Daoy (cell line): ENCODE results near the gene RNF168. TPM values are rescaled to one million over a fixed set of nuclear protein-coding genes. Genes with fewer than 3 reads are reported as not detected.
"Not testable (repeated sequence)": the region's sequence is repeated elsewhere in the genome, so short reads cannot be mapped to it uniquely, and the experiment has no call there.

Source experiments
- DNase-seq: peaks from one replicate; pipeline ENCODE4 v3.0.0-alpha.2; 2015; ENCODE audit warnings: low read depth
- total RNA-seq: library from RNA; depleted of rRNA; stranded (reverse); fragments of >200 nt; shearing (Covaris generic); gene quantifications from 2 replicates; pipeline ENCODE4 v1.2.3, GENCODE V29; 2014; rRNA removed

RNF168 gene, protein sequence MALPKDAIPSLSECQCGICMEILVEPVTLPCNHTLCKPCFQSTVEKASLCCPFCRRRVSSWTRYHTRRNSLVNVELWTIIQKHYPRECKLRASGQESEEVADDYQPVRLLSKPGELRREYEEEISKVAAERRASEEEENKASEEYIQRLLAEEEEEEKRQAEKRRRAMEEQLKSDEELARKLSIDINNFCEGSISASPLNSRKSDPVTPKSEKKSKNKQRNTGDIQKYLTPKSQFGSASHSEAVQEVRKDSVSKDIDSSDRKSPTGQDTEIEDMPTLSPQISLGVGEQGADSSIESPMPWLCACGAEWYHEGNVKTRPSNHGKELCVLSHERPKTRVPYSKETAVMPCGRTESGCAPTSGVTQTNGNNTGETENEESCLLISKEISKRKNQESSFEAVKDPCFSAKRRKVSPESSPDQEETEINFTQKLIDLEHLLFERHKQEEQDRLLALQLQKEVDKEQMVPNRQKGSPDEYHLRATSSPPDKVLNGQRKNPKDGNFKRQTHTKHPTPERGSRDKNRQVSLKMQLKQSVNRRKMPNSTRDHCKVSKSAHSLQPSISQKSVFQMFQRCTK
- 12.0 and 14.5 TPM in 2 replicates for total RNA-seq

DNA sequence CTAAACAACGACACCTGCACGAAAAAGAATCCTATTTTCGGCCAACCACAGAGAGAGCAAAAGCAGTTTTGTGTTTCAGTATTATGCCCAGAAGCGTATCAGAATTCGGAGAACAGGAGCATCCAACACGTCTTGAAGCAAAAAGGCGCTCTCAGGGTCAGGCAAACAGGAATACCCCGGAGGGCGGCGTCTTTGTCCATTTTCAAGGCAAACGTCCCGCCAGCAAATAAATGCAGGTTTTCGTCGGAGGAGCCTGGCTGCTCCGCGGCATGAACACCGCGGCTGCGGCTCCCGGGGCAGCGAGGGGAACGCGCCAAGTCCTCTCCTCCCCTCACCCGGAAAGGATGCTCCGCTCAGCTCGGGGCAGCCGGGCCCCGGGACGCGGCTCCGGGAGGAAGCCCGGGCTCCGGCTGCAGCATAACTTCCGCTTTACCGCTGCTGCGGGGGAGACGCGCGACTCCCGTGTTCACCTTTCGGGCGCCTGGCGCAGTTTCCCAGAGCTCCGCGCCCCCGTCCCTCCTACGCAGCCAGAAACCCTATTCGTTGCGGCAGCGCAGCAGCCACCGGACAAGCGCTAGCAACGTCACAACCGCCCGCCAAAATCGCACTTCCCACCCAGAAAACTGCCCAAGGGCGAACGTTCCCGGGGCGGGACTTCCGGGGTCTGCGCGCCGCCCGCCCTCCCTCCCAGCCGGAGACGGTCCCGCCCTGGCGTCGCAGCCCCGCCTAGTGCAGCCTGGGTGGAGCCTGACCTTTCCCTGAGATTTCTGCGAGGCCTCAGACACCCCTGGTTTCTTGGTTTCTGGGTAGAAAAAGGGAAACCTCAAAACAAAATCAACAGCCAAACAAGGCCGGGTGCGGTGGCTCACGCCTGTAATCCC lies at the start of gene RNF168:
TSS of gene RNF168 (minus strand) at position 573 of the 881 bp plus-strand sequence. CDS start 595 bp downstream, outside the sequence.
- DNase-seq = peak; percentile 98

DNA sequence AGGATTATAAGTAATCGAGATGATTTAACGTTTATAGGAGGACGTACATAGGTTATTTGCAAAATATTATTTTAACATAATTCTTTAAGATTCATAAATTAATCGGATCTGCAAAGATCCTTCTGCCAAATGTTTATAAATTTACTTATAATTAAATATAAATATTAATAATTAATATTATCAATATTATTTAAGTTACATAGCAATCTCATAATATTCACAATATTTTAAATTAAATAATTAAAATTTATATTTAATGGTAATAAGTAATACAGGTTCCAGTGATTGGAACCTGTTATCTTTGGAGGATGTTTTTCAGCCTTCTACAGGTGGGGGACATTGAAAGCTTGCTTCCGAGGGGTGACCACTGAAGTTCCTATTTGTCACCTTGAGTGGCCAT lies 48.7 kb upstream of the RNF168 start:
- no peak for DNase-seq

DNA sequence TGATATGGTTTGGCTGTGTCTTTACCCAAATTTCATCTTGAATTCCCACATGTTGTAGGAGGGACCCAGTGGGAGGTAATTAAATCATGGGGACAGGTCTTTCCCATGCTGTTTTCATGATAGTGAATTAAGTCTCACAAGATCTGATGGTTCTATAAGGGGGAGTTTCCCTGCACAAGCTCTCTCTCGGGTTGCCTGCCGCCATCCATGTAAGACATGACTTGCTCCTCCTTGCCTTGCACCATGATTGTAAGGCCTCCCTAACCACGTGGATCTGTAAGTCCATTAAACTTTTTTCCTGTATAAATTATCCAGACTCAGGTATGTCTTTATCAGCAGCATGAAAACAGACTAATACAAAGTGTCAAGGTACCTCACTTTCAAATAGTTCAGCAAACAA lies 46.6 kb upstream of the RNF168 start:
- DNase-seq = not testable (repeated sequence)

DNA sequence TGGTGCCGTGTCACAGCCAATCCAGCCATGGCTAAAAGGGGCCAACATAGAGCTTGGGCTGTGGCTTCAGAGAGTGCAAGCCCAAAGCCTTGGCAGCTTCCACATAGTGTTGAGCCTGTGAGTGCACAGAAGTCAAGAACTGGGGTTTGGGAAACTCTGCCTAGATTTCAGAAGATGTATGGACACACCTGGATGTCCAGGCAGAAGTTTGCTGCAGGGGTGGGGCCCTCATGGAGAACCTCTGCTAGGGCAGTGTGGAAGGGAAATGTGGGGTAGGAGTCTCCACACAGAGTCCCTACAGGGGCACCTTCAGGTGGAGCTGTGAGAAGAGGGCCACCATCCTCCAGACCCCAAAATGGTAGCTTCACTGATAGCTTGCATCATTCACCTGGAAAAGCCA lies 45.7 kb upstream of the RNF168 start:
- not testable (repeated sequence) for DNase-seq

DNA sequence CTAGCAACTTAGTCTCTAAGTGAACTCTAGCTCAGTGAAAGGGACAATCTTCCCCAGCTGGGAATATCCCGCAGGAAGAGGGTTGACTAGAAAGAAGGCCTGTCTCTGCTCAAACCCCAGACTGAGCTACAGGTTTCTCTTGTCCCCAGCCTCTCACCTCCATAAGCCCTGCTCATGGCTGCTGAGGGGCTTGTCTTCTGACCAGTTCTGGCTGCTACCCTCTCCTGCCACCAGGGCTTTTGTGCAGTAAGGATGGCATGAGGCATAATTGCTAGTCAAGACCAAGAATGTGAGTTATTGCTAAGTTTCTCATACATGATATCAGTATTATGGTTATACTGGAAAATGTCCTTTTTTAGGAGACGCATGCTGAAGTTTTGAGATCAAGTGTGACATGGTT lies 43.5 kb upstream of the RNF168 start:
- no peak for DNase-seq

DNA sequence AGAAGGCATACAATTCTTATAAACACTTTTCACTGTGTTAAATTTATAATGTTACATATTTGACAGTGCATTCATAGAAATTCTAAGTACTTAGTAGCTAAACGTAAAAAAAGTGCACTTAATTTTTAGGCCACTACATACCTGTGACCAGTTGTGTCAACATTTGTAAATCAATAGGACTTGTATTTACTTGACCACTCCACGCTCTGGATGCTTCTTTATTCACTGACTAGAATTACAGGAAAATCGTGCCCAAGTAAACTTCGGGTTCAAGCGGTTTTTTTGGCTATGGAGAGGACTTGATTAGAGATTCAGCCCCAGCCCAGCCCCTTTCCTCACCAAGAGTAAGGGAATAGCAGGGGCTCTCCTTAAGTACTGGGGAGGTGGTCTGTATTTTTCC lies 43.0 kb upstream of the RNF168 start:
- DNase-seq = no peak

DNA sequence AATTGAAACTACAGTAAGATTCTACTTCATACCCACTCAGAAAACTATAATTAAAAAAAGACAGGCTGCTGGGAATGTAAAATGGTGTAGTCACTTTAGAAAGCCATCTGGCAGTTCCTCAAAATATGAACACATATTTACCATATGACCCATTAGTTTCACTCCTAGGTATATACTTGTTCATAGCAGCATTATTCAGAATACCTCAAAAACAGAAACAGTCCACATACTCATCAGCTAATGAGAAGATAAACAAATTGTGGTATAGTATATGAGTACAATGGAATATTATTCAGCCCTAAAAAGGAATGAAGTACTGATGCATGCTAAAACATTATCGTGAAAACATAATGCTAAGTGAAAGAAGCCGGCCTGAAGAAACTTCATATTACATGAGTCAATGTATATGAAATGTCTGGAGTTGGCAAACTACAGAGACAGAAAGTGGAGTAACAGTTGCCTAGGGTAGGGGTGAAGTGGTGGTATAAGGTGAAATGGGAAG lies 41.0 kb upstream of the RNF168 start:
- no peak for DNase-seq

DNA sequence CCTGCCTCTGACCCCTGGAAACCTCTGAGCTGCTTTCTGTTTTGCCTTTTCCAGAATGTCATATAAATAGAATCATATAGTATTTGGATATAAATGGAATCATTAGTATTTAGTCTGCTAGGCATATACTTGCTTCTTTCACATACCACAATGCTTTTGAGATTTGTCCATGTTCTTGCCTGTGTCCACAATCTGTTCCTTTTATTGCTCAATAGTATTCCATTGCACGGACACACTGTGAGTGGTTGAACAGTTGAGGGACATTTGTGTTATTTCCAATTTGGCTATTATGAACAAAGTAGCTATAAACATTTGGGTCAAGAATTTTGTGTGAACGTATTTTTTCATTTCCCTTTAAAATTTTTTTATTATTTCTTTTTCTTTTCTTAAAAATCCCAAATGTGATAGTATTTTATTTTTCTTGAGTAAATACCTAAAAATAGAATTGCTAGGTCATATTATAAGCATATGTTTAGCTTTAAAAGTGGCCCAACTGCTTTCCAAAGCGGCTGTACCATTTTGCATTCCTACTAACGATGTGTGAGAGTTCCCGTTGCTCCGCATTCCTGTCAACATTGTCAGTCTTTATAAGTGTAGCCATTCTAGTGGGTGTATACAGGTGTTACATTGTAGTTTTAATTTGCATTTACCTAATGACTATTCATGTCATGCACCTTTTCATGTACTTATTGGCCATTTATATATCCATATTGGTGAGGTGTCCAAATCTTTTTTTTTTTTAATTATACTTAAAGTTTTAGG lies 38.3 kb upstream of the RNF168 start:
- no peak for DNase-seq

DNA sequence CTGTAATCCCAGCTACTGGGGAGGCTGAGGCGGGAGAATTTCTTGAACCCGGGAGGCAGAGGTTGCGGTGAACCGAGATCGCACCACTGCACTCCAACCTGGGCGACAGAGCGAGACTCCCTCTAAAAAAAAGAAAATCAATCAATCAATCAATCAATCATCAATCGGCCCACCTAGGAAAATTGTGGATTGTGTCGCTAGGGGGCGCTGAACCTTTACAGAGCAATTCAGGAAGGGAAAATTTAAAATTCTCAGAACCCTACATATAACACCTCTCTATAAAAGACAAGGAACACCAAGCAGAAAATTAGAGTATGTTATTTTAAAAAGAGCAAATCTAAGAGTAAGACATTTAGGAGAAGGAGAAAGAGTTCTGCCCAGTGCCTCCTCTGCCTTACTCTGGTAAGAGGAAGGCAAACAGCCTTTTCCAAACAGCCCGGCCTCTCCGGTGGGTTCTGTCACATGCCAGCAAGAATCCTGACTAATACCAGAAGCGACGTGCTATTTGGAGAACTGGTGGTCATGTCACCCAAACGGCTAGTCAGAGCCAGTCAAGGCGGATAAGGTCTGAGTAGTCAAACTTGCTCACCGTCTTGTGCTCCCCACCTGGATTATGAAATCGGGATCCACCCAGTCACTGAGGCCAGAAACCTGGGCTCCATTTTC lies 33.9 kb upstream of the RNF168 start:
- peak; percentile 36 for DNase-seq

DNA sequence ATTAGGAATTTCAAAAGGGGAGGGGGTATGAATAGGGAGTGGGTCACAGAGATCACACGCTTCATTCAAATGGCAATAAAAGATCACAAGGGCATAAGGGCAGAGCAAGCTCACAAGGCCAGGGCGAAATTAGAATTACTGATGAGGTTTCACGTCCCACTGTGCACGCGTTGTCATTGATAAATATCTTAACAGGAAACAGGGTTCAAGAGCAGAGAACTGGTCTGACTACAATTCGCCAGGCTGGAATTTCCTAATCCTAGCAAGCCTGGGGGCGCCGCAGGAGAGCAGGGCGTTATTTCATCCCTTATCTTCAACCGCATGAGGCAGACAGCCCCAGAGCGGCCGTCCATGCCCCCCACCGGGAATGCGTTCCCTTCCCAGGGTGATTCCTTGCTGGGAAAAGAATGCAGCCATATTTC lies 29.7 kb upstream of the RNF168 start:
- DNase-seq = peak; percentile 25

DNA sequence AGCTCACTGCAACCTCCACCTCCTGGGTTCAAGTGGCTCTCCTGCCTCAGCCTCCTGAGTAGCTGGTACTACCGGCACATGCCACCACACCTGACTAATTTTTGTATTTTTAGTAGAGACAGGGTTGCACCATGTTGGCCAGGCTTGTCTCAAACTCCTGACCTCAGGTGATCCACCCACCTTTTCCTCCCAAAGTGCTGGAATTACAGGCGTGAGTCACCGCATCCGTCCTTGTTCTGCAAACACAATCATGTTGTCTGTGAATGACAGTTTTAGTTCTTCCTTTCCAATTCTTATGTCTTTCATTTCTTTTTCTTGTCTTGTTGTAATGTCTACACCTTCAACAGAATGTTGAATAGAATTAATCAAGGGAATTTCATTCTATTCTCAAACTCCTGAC lies 27.9 kb upstream of the RNF168 start:
- peak; percentile 20 for DNase-seq

DNA sequence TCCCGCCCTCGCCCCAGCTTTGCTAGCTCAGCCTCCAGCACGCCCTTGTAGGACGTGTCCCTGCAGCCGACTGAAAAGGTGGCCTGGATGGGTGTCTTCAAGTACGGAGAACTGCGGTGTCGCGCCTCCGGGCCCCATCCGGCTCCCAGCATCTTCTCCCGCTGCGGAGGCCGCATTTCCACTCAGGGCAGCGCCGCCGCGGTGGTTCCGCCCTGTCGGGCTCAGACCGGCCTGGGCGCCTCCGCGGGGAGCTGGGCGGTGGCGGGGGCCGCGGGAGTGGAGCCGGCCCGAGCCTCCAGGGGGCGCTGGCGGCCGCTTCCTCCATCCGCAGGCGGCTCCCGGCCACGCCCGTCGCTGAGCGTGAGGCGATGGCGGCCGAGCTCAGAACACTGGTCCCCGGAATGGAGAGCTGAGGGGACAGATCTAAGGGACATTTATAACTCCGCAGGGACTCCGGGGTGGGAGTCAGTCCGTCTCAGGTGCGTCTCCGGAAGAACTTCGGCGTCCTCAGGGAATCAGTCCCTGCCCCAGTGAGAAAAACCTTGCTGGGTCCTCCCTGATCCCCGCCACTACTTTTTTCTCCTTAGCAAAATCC lies 25.2 kb upstream of the RNF168 start:
- DNase-seq = no peak

DNA sequence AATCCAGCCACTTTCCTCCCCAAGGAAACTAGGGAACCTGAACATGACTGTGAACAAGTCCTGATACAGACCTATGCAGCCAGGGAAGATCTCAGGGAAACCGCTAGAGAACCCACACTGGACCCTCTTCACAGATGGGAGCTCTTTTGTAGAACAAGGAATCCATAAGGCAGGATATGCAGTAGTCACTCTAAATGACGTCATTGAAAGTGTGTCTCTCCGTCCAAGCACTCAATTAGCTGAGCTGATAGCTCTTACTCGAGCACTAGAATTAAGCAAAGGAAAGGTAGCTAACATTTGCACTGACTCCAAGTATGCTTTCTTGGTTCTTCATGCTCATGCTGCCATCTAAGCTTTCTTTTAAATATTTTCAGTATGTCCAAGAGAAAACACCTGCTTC lies 21.6 kb upstream of the RNF168 start:
- no peak for DNase-seq

DNA sequence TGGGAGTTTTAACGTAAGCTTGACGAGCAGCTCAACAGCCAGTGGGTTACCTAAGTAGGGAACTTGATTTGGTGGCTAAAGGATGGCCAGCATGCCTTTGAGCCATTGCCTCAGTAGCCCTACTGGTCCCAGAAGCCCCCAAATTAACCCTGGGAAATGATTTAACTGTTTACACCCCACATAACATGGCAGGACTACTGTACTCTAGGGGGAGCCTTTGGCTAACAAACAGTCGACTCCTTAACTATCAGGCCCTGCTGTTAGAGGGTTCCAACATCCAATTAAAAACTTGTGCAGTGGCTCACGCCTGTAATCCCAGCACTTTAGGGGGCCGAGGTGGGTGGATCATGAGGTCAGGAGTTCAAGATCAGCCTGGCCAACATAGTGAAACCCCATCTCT lies 21.0 kb upstream of the RNF168 start:
- DNase-seq = peak; percentile 46

DNA sequence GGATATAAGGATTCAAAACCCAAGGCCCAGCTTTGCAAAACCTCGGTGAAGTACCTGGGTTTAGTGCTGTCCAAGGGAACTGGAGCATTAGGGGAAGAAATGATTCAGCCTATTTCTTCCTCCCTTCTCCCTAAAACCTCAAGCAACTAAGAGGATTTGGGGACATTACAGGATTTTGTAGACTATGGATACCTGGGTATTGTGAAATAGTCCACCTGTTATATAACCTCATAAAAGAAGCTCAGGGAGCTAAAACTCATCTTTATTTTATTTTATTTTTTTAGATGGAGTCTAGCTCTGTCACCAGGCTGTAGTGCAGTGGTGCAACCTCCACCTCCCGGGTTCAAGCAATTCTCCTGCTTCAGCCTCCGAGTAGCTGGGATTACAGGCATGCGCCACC lies 20.3 kb upstream of the RNF168 start:
- DNase-seq = no peak

DNA sequence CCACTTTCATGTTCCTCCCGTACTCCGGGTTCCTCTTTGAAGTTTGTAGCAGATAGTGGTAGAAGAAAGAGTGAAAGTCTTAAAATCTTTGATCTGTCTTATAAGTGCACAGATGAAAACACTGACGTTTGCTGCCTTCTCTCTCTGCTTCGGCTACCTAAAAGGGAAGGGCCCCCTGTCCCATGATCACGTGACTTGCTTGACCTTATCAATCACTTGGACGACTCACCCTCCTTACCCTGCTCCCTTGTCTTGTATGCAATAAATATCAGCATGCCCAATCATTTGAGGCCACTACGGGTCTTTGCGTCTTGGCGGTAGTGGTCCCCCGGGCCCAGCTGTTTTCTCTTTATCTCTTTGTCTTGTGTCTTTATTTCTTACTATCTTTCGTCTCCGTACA lies 17.7 kb upstream of the RNF168 start:
- not testable (repeated sequence) for DNase-seq

DNA sequence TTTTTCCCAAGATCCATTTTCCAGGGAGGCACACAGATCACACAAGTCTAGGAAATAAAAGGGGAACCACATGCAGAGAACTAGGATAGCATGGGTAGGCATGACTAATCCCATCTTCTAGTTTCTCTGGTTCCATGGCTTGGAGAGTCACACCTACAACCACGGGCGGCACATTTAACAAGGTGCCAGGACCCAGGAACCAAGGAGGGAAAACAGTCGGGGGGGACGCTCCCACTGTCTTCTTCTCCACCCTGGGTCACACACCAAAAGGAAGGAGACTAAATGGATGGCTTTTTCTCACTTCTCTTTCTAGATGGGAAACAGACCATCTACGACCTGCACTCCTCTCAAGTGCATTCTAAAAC lies 16.1 kb upstream of the RNF168 start:
- no peak for DNase-seq

DNA sequence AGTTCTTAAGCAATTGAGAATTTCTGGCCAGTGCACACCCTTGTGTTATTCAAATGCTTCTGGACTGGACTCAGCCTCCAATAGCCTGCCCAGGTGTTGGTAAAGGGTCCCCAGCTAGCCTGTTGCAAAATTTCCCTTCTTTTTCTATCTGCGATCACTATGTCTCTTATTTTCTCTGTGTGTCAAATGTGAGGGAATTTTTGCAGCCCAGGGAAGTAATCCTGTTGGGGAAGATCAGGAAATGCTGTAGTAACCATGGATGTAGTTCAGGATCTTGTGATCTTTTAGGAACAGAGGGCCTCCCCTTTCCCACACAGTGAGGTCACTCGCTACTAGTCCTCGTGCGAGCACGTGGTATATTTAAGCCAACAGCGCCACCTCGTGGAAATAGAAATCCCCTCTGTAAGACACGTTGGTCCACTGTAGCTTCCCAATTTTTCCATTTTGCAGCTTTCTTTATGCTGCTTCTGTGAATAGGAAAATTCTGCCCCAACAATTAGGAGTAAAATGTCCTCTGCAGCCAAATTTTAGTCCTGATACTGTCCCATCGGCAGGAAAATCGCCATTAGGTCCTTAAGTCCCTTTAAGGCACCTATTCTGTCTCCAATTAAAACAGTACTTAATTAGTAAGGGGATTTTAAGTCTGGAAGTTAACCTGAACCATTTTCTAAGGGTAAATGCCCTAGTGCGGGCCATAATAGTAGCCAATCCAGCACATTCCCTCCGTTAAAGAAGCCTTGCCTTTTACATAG lies 15.6 kb upstream of the RNF168 start:
- peak; percentile 84 for DNase-seq

DNA sequence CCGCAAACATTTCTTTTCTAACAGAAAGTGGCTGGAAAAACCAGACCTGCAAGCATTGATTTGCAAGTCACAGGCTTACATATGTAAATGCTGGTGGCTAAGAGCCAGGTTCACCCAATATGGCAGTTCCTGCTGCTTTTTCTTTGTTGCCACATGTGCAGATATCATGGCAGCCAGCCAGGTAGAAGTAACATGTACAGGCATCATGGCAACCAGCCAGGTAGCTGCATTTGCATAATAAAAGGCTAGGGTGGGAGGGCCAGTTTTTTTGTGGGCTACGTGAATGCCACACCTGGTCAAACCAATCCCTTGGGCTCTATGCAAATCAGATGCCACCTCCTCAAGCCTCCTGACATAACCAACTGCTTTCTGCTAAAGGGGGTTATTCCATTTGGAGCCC lies 14.4 kb upstream of the RNF168 start:
- DNase-seq = no peak
